GM21367 (cell line): ENCODE results near the gene C8B.

Experiments used
- ATAC-seq: cut with Tn5 transposase; IDR thresholded peaks from one replicate; pipeline ENCODE4 v1.9.1; 2021; ENCODE audit not compliant: unreplicated experiment

Gene C8B

DNA sequence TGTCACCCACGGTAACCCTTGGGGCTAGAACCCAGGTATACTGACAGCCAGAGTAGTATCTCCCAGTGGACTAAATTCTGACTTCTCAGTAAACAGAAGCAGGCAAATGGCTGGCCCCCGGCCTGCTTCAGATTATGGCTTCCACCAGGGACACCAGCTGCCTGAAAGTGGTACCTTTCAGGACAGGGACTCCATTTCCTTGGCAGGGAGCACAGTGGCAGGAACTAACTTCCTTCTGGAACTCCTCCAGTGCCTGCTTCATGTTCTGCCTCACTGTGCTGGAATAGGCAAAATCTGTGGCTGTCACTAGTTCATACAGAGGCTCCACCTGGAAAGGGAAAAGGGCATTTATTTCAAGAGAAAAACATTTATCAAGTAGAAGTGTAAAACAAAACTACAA is 32.7 kb downstream of the C8B start:
- no peak for ATAC-seq

DNA sequence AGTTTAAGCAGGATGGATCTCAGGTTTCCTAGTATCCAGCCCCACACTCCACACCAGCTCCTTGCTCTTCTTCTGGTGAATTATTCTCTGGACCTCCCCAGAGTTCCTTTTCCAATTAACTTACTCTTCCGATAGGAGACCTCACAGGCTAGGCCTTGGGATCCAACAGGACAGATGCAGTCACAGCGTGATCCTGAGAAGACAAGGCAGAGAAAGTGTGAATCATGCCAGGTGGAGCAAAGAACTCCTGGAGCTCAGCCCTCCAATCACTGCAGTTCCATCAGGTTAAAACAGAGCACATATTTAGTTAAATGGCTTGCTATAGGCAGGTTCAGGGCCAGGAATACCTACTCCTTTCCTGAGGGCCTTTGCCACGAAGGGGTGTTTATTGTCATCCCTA is 34.1 kb downstream of the C8B start:
- no peak for ATAC-seq

GRCh38 chr1:56931211-56931610 is 34.6 kb downstream of the C8B start:
- ATAC-seq: no peak

DNA sequence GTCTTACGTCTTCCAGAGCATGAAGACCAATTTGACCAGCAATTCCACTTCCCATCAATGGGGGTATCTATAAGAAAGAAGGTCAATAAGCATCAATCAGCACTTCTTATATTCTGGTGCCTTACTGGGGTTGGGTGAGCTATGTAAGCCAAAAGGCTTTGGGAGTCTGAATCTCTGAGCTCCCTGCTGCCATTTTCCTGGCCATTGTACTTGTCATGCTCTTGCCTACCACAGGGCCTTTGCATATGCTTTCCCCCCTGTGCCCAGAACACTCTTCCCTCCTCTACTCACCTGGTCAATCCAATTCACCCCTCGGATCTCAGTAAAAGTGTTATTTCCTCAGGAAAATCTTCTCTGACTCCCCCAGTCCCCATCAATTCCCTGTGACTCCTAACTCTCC is 36.3 kb downstream of the C8B start:
- ATAC-seq: no peak

DNA sequence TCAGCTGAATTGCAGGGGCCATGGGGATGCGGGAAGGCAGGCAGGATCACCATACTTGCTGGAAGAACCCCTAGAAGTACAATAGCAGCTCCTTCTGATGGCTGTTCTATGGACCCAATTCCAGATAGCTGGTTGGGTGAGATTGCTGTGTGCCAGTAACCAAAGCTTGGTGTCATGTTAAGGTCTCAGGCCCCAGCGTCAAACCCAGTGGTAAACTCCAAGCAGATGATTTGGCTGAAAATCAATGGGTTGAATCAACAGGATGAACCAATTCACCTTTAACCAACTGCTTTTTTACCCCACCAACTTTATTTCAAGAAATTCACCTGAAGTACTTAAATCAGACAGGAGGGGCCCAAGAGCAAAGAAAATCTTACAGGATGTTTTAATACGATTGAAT is 37.8 kb downstream of the C8B start:
- no peak for ATAC-seq

DNA sequence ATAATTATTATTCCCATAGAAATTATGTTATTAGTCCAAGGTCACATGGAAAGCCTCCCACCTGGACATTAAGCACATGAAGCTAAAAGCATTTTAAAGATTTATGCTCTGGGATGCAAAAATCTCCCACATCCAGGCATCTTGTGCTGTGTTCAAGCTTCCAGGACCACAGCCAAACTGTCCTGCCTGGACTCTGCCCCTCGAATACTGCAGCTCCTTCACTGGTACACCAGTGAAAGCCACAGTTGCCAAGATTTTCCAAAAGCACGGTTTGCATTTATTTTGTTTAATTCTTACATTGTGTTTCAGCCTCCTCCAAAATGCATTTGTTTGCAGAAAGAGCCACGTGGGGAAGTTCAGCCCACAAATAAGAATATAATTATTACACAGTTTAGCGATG is 38.6 kb downstream of the C8B start:
- ATAC-seq: no peak

DNA sequence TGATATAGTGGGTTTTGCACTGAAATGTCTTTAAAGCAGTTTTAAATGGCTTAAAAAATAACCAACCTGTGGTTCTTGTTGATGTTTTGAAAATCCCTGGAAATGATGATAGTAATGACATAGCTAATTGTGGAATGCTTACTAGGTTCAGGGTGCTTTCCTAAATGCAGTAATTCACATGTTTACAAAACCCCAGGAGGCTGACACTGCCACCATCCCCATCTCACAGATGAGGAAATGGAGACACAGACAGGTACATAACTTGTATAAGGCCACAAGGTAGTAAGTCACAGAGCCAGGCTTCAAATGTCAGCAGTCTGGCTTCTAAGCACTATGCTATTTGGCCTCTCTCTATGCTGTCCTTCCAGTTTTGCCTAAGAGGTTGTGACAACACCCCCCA is 40.6 kb downstream of the C8B start:
- ATAC-seq: no peak

- no peak for ATAC-seq
Observed at GRCh38 chr1:56924116-56924515, 41.7 kb downstream of the C8B start.

DNA sequence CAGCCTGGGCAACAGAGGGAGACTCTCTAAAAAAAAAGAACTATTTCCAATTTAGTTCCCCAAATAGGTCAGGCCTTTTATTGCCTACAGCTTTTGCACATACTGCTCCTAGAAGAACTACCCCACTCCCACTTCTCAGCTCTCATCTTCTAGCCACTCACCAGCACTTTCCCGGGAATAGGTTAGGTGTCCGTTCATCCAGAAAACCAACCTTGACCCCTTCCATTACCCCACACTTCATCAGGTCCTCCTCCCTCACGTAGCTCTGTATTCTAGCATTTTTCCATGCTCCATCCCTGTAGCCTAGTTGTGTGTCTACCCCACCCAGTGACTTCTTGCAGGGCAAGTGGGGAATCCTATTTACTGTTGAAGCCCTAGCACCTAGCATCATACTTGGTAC is 42.6 kb downstream of the C8B start:
- ATAC-seq: no peak

DNA sequence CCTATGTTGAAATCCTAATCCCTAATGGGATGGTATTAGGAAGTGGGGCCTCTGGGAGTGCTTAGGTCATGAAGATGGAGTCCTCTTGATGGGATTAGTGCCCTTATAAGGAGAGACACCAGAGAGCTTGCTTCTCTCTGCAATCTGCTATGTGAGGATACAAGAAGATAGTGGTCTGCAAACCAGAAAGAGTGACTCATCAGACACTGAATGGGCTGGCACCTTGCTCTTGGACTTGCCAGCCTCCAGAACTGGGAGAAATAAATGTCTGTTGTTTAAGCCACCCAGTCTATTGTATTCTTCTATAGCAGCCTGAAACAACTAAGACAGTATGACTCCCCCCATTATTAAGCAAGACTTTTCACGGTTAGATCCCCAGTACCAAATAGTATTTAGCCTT is 43.3 kb downstream of the C8B start:
- ATAC-seq: no peak

- no peak for ATAC-seq
Observed at GRCh38 chr1:56922070-56922469, 43.7 kb downstream of the C8B start.

DNA sequence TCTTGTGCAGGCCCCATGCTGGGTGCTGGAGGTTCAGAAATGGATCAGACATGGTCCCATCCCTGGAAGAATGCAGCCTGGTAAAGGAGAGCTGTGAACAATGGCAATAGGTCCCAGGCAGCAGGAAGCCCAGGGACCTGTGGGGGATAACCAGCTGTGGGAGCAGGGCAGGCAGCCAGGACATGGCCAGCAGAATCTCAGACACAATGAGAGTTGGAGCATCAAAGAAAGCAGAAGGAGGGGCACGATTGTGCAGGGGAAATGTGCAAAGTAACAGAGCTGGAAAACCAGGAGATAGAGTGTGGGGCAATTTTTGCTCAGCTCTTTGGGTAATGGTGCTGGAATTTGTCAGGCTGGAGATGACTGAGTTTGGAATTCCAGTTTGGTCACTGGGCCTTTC is 44.3 kb downstream of the C8B start:
- no peak for ATAC-seq

DNA sequence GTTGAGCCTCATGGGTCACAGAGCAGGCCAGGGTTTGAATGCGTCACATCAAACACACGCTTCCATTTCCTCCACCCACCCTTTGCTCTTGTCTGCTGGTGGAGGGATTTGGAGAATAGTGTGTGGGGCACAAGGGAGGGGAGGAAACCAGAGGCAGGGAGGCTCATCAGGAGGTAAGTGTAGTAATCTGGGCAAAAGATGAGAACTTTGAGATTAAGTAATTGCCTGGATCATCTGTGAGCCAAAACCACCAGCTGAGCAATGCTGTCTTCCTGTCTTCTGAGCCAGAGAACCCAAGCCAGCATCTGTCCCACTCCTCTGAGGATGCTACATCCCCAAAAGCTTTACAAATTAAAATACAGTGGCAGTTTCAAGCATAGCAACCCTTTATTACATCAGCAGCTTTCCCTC is 45.2 kb downstream of the C8B start:
- ATAC-seq: no peak

DNA sequence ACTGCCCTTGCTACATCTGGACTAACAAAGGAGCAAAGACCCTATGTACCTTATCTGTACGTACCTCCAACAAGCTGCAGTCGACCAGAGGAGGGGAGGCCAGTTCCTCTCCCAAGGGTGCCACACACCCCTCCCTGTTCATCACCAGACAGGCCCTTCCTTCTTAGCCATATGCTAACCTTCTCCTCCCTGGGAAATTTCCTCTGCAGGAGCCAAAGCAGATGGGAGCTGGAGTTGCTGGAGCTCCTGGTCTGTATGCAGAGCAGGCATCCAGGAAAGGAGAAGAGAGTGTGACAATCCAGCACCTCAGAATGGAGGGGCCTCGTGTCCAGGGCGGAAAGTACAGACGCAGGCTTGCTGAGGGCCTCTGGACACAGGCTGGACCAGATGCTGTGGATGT is 48.5 kb downstream of the C8B start:
- no peak for ATAC-seq

DNA sequence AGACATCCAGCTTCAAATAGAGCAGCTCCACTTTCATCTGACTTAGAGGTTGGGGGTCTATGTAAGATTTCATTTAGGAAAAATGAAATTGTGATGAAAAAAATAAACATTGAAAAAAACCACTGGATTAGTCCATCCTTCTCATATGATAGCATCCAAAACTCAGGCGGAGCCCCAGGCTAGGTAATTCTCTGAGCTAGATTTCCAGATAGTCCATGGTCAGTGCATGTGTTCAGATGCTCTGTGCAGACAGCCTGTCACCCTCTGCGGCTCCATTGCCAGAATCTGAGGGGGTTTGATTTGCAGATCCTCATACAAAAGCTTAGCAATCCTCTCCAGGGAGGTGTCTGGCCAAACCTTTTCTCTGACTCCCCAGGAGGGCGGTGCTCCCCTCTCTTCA is 49.2 kb downstream of the C8B start:
- no peak for ATAC-seq

DNA sequence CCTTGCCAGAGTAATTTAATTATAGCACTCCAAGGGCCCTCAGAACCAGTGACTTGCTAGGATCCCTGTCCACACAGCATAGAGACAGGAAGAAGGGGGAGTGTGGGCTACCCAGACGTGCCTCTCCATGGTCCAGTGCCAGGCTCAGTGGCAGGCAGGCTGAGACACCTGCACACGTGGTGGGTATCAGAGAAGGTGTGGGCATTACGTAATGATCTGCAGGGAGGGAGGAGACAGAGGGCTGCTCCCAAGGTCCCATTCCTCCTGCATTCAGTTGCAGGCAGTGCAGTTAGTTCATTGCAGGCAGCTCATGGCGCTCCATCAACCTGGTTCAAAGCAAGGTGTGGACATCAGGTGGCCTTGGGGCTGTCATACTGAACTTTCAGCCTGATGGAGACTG is 49.9 kb downstream of the C8B start:
- ATAC-seq: no peak

DNA sequence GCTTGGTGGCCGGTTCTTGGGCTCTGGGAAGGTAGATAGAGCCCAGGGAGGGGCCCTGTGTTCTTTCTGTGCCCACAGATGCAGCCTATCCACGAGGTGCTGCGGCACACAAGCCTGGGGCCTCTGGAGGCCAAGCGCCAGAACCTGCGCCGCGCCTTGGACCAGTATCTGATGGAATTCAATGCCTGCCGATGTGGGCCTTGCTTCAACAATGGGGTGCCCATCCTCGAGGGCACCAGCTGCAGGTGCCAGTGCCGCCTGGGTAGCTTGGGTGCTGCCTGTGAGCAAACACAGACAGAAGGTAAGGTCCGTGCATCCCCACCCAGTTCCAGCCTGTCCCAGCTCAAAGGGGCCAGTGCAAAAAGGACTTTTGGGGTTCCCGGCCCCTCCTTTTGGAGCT is 53.5 kb downstream of the C8B start:
- ATAC-seq: no peak

GRCh38 chr1:56911098-56911938 is 54.5 kb downstream of the C8B start:
- no peak for ATAC-seq

DNA sequence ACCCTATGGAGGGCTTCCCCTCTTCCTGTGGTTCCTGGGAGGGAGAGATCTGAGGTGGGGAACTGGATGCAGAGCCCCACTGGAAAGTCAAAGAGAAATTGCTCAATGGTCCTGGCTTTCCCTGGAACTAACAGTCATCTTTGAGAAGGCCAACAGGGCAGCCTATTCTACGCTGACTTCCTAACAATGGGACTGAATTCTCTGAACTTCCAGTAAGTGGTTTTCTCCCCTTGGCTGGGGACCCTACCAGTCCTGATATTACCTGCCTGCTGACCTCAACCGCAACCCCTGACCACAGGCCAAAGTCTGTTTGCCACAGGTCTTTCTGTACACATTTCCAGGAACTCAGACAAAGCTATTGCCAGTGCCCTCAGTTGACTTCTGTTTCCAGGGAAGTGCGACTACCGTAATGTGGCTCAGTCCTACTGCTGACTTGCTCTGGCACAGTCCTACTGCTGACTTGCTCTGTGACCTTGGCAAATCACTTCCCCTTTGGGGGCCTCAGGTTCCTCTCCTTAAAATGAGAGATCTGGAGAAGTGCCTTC is 55.3 kb downstream of the C8B start:
- ATAC-seq: no peak

DNA sequence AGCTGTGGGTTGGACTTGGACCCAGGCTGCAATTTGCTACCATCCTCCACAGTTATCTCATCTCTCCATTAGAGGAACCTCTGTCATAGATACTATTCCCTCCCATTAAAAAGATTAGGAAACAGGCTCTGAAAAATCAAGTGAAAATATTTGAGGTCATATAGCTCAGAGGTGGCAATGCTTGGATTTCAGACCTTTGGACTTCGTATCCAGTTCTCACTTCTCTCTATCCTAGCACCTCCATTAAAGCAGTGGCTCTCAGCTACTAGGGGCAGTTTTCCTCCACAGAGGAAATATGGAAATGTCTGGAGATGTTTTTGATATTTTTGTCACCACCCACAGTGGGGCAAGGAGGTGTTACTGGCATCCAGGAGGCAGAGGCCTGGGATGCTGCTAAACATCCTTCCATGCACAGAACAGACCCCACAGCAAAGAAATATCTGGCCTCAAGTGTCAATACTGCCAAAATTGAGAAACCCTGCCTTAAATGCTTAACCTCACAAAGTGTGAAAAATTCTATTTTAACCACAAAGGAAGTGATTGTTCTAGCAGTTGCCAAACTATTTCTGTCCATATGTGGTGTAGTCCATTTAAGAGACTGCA is 57.1 kb downstream of the C8B start:
- ATAC-seq: no peak

DNA sequence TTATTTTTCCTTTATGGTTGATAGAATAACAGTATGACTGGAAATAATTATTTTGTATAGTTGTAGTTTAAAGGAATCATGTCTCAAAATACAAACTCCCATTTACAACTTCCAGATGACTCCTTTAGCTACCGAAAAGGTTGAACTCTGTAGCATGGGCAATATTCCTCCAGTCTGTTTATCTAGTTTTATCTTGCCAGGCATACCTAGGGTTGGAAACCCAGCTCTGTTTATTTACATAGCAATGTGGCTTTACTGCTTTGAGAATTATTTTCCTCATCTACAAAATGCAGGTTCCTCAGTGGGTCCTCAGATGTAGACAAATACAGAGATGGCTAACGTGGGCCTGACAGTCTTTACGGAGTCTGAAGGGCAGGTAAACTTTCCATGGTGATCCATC is 60.1 kb downstream of the C8B start:
- ATAC-seq: no peak

GRCh38 chr1:56904663-56905397 is 61.0 kb downstream of the C8B start:
- ATAC-seq: no peak
